IPS DF 4.7 (cell line): ENCODE measurements around the gene TRPV2.

ENCODE experiments used
- DNase-seq: peaks from one replicate; pipeline ENCODE4 v3.0.0-alpha.2; 2013; ENCODE audit warnings: low spot score; ENCODE audit errors: extremely low read depth

TRPV2 gene

GRCh38 chr17:16455997-16456741 is 40.8 kb downstream of the TRPV2 start:
- no peak for DNase-seq

- DNase-seq: no peak
Observed at GRCh38 chr17:16456742-16457316, 41.5 kb downstream of the TRPV2 start.

GRCh38 chr17:16459271-16459670 is 43.9 kb downstream of the TRPV2 start:
- DNase-seq: no peak

- no peak for DNase-seq
Observed at GRCh38 chr17:16459855-16460550, 44.6 kb downstream of the TRPV2 start.

GRCh38 chr17:16460796-16461605 is 45.6 kb downstream of the TRPV2 start:
- no peak for DNase-seq

- no peak for DNase-seq
Observed at GRCh38 chr17:16461606-16461866, 46.2 kb downstream of the TRPV2 start.

- no peak for DNase-seq
Observed at GRCh38 chr17:16462070-16462864, 46.9 kb downstream of the TRPV2 start.

- no peak for DNase-seq
Observed at GRCh38 chr17:16463358-16464302, 48.3 kb downstream of the TRPV2 start.

GRCh38 chr17:16464303-16465051 is 49.1 kb downstream of the TRPV2 start:
- no peak for DNase-seq

- no peak for DNase-seq
Observed at GRCh38 chr17:16465052-16465312, 49.6 kb downstream of the TRPV2 start.

- no peak for DNase-seq
Observed at GRCh38 chr17:16465861-16466338, 50.5 kb downstream of the TRPV2 start.

- no peak for DNase-seq
Observed at GRCh38 chr17:16466407-16466806, 51.0 kb downstream of the TRPV2 start.

GRCh38 chr17:16467044-16467443 is 51.7 kb downstream of the TRPV2 start:
- DNase-seq: no peak

GRCh38 chr17:16467886-16468285 is 52.5 kb downstream of the TRPV2 start:
- no peak for DNase-seq

GRCh38 chr17:16468428-16468992 is 53.1 kb downstream of the TRPV2 start:
- DNase-seq: no peak

- no peak for DNase-seq
Observed at GRCh38 chr17:16470265-16470664, 54.9 kb downstream of the TRPV2 start.

GRCh38 chr17:16471295-16471694 is 55.9 kb downstream of the TRPV2 start:
- no peak for DNase-seq

GRCh38 chr17:16472539-16472938 is 57.2 kb downstream of the TRPV2 start:
- DNase-seq: no peak
